GM19099 (cell line): Measurements from ENCODE around the gene DOCK4.

Source experiments
- POLR2A ChIP-seq: IDR thresholded peaks from 3 replicates; pipeline ENCODE4 v1.6.1; 2011; ENCODE audit warnings: low read depth; ENCODE audit not compliant: insufficient read length; ENCODE audit errors: extremely low read depth

Gene DOCK4, protein sequence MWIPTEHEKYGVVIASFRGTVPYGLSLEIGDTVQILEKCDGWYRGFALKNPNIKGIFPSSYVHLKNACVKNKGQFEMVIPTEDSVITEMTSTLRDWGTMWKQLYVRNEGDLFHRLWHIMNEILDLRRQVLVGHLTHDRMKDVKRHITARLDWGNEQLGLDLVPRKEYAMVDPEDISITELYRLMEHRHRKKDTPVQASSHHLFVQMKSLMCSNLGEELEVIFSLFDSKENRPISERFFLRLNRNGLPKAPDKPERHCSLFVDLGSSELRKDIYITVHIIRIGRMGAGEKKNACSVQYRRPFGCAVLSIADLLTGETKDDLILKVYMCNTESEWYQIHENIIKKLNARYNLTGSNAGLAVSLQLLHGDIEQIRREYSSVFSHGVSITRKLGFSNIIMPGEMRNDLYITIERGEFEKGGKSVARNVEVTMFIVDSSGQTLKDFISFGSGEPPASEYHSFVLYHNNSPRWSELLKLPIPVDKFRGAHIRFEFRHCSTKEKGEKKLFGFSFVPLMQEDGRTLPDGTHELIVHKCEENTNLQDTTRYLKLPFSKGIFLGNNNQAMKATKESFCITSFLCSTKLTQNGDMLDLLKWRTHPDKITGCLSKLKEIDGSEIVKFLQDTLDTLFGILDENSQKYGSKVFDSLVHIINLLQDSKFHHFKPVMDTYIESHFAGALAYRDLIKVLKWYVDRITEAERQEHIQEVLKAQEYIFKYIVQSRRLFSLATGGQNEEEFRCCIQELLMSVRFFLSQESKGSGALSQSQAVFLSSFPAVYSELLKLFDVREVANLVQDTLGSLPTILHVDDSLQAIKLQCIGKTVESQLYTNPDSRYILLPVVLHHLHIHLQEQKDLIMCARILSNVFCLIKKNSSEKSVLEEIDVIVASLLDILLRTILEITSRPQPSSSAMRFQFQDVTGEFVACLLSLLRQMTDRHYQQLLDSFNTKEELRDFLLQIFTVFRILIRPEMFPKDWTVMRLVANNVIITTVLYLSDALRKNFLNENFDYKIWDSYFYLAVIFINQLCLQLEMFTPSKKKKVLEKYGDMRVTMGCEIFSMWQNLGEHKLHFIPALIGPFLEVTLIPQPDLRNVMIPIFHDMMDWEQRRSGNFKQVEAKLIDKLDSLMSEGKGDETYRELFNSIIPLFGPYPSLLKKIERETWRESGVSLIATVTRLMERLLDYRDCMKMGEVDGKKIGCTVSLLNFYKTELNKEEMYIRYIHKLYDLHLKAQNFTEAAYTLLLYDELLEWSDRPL (N-terminal part only)

DNA sequence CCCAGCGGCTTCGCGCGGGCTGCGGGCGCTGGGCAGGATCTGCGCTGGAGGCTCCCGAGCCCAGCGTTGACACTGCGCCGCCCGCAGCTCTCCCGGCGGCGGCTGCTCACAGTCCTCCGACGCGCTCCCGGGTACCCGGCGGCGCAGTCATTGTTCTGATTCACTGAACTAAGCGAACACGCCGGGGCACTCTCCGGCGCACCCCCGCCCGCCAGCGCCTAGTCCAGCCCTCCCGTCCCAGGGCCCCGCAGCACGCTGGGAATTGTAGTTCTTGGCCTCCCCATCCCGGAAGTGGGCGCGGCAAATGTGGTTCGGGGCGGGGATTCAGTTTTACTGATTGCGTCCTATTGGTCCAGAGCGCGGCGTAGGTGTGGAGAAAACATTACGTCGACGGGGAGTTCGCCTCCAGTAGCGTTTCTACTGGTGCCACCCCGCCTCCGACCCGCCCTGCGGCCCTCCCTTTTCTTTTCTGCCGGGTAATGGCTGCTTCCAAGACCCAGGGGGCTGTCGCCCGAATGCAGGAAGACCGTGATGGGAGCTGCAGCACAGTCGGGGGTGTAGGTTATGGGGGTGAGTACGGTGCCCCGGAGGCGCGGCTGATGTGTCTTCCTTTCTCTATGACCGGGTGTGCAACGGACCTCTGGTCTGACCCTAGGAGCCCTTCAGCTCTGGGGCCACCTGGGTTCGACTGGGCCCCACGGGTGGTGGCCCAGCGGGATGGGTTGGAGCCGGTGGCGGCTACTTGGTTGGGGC lies at the start of gene DOCK4, which contains the start of gene ZNF277:
DOCK4 (minus strand) TSS at position 162 of the 753 bp plus-strand sequence. CDS start 261 bp downstream, outside the sequence.
ZNF277 (plus strand) TSS at position 458 of the 753 bp plus-strand sequence; CDS start at position 480, 22 bp downstream.
- TF ChIP-seq POLR2A = peak; percentile 41

DNA sequence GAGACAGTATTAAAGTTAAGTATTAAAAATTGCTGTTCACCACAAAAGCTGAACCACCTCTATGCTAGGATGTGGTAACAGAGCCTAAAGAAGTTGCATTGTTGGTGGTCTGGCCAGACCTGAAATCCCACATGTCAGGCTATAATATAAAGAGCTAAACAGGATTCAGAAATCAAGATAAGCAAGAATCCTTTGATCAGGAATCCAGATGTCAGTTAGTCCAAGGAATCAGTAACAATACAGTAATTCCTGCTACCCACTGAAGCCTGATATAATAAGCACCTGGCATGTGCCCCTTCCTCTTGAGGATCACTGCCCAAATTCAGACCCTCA lies 49.2 kb upstream of the DOCK4 start:
- TF ChIP-seq POLR2A = no peak

DNA sequence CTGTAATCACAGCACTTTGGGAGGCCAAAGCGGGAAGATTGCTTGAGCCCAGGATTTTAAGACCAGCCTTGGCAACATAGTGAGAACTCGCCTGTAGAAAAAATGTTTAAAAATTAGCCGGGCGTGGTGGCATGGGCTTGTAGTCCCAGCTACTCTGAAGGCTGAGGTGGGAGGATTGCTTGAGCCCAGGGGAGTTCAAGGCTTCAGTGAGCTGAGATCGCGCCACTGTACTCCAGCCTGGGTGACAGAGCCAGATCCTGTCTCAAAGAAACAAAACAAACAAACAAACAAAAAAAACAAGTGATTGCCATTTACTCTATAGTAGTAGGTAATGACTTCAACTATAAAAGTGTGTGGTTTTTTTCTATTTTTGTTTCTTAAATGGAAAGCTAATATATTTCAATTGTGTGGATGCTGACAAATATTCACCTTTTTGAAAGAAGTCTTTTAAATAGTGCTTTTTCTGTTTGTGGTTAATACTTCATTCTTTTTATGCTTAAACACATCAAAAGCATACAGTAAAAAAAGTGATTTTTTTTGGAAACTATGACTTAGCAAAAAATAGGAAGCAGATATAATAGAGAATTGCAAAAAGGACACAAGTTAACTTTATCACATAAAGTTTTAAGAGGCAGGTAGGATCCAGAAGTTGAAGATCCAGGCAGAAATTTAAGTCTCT lies 48.6 kb upstream of the DOCK4 start:
- TF ChIP-seq POLR2A = no peak

DNA sequence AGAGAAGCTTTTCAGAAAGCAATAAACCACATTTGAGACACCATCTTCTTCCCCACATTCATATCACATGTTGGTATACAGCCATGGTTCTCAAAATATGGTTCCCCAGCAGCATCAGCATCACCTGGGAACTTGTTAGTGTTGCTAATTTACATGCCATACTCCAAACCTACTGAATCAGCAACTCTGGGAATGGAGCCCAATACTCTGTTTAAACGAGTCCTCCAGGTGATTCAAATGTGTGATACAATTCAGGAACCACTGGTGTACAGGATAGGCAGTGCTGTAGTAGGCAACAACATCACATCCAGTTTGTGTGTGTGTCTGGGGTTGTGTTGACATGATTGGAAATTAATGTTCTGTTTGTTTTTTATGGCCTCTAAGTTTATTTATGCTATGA lies 48.0 kb upstream of the DOCK4 start:
- no peak for TF ChIP-seq POLR2A

DNA sequence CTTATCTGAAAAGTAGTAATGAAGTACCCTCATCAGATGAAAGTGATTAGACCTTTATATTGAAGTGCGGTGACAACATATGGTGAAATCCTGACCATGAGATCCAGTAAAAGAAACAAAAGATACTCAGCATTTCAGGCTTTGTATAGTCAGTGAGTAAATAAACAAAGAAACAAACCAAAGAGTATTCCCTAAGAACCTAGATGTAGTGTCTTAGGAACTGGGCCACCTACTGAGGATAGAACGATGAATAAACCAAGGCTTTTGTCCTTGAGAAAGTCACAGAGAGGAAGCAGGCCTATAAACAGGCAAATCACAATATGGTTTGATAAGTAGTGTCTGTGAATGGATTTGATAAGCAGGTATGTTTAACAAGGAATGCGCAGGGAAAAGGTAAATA lies 46.5 kb upstream of the DOCK4 start:
- TF ChIP-seq POLR2A = no peak

DNA sequence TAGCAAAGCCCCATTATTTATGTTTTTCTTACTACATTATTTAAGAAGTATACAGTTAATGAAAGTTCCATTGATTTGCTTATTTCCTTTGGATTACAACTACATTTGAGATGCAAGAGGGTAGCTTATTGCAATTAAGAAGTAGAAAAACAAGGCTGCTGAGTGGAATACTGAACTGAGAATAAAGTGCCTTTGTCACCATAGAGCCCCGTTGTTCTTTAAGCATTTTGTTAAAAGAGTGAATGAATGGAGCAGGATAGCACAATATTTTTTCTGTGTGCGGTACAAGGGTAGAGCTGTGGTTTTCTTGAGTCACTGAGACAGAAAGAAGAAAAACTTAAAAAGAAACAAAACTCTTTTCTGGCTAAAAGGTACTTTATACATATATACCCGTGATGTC lies 45.9 kb upstream of the DOCK4 start:
- no peak for TF ChIP-seq POLR2A

DNA sequence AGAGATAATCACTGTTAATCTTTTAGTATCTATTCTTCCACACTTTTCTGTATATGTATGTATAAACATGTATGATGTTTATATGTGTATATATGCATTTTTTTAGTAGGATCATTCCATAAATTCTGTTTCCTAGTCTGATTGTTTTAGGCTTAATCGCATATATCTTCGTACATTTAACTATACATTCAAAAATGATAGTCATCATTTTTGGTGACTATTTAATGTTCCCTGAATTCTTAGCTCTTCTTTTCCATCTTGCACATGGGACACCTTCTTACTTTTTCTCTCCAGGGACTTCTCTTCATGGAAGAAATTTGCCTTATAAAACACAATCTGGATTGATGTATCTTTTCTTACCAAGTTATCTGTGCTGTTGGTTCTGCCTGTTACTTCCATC lies 42.4 kb upstream of the DOCK4 start:
- no peak for TF ChIP-seq POLR2A

DNA sequence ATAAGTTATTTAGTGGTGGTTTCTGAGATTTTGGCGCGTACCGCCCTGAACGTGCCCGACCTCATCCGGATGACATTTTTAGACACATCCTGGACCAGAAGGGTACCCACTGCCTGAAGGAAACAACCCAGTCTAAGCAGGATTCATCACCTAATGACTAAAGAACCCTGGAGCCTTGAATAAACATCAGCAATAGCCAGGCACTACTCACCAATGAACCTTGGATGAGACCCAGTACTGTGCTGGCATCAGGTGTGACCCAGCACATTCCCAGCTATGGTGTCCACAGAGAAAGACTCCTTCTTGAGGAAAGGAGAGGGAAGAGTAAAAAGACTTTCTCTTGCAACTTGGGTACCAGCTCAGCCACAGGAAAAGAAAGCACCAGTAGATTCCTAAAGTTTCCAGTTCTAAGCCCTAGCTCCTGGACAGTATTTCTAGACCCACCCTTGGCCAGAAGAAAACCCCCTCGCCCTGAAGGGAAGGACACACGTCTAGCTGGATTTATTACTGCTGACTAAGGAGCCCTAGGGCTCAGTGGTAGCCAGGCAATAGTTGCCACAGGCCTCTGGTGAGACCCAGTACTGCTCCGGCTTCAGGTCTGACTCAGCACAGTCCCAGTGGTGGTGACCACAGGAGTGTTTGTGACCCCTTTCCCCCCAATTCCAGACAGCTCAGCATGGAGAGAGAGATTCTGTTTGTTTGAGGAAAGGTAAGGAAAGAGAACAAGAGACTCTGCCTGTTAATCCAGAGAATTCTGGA lies 32.8 kb upstream of the DOCK4 start:
- no peak for TF ChIP-seq POLR2A

DNA sequence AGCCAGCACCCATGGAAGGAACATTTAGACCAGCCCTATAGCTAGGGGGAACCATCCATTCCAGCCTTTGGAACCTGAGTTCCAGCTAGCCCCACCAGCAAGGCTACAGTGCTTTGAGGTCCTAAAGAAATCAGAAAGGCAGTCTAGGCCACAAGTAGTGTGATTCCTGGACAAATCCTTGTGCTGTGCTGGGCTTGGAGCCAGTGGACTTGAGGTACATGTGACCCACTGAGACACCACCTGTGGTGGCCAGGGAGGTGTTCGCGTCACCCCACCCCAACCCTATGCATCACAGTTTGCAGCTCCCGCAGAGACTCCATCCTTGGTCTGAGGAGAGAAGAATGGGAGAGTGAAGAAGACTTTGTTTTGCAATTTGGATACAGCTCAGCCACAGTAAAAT lies 32.1 kb upstream of the DOCK4 start:
- TF ChIP-seq POLR2A = no peak

DNA sequence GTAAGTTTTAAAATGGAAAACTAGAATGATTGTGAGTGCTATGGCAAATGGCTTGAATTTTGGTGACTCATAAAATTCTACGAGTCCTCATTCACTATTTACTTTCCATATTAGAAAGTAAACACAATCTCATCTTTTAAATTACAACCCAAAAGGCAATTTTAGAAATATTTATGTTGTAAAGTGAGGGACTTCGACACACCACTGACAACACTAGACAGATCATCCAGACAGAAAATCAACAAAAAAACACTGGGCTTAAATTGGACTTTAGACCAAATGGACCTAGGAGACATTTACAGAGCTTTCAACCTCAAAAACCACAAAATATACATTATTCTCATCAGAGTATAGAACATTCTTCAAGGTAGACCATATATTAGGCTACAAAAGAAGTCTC lies 30.4 kb upstream of the DOCK4 start:
- no peak for TF ChIP-seq POLR2A

DNA sequence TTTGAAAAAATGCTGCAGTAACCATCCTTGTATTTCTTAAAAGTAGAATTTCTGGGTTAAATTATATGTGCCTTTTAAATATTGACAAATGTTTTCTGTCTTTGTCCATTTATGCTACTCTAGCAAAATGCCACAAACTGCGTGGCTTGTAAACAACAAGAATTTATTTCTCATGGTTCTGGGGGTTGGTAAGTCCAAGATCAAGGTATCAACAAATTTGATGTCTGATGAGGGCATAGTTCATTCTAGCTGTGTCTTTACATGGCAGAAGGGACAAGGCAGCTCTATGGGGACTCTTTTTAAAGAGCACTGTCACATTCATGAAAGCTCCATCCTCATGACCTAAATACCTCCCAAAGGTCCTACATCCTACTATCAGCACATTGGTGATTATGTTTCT lies 27.9 kb upstream of the DOCK4 start:
- no peak for TF ChIP-seq POLR2A

DNA sequence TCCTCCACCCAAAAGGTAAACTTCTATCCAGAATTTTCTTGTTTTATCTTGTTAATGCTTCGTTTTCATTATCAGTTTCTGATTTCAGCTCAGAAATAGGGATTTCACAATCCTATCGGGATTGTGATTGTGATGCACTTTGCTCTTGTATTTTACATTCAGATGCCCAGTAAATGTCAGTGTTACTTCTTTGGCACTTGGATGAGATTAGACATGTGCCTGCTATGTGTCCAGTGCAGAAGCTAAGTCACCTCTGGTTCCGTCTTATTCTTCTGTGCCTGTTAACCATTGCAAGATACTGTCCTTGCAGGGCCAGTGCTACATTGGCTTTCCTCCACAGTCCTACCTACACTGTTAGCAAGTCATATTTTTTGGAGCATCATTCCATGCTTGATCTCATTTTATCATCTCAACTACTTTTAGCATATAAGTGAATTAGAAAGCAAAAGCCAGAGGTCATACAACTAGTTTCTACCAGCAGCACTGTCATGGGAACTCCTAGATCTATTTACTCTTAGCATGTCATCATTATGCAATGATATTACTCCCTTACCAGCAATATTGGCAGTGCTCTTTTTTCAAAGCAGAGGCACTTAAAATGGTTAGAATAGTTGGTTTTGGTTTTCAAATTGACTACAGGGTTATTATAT lies 27.0 kb upstream of the DOCK4 start:
- no peak for TF ChIP-seq POLR2A
